Fibroblast of villous mesenchyme (primary cell): ENCODE results near the gene MED8. TPM values are rescaled to one million over a fixed set of nuclear protein-coding genes. Genes with fewer than 3 reads are reported as not detected.

Experiments used
- DNase-seq: peaks from one replicate; pipeline ENCODE4 v3.0.0-alpha.2; 2010; ENCODE audit warnings: low read depth
- H3K4me3 ChIP-seq: 2 replicates; pipeline ENCODE4 v1.5.1; 2011; ENCODE audit warnings: low read depth, mild to moderate bottlenecking, low read length
- CTCF ChIP-seq: IDR thresholded peaks from 2 replicates; pipeline ENCODE4 v1.5.1; 2012; ENCODE audit warnings: low read depth, mild to moderate bottlenecking, low read length; ENCODE audit not compliant: insufficient read depth
- total RNA-seq: library from RNA; depleted of rRNA; stranded (reverse); fragments of >200 nt; gene quantifications from 2 replicates; pipeline ENCODE4 v1.2.3, GENCODE V29; 2012

MED8 gene
- total RNA-seq, 1 donor: 79.5 TPM

DNA sequence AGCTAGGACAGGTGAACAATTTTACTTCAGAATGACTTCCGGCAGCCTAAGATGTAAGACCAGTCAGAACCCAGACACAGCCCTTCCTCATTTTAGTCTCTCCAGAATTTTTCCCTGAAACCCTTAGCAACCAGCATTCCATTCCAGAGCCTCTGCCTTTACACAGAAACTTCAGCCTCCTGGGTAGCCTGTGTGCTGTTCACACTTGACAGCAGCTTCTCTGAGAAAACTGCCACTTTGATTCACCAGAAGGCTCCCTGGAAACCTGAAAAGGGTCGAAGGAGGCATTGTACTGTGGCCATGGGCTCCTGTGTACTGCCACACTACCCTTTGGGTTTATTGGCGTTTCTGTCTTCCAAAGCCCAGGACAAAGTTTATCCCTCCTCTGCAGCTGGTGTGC lies 46.8 kb upstream of the MED8 start:
- DNase-seq: peak; percentile 16
- H3K4me3 ChIP-seq: no peak overlapping the region
- TF ChIP-seq CTCF: no peak

GRCh38 chr1:43435146-43436145 lies 45.8 kb upstream of the MED8 start:
- no peak for TF ChIP-seq CTCF
- peak; percentile 74 for DNase-seq
- H3K4me3 ChIP-seq: no peak overlapping the region

GRCh38 chr1:43434256-43434655 lies 44.7 kb upstream of the MED8 start:
- no peak for DNase-seq
- H3K4me3 ChIP-seq: no peak overlapping the region
- no peak for TF ChIP-seq CTCF

GRCh38 chr1:43432907-43433306 lies 43.3 kb upstream of the MED8 start:
- no peak for TF ChIP-seq CTCF
- DNase-seq: no peak
- H3K4me3 ChIP-seq: no peak overlapping the region

DNA sequence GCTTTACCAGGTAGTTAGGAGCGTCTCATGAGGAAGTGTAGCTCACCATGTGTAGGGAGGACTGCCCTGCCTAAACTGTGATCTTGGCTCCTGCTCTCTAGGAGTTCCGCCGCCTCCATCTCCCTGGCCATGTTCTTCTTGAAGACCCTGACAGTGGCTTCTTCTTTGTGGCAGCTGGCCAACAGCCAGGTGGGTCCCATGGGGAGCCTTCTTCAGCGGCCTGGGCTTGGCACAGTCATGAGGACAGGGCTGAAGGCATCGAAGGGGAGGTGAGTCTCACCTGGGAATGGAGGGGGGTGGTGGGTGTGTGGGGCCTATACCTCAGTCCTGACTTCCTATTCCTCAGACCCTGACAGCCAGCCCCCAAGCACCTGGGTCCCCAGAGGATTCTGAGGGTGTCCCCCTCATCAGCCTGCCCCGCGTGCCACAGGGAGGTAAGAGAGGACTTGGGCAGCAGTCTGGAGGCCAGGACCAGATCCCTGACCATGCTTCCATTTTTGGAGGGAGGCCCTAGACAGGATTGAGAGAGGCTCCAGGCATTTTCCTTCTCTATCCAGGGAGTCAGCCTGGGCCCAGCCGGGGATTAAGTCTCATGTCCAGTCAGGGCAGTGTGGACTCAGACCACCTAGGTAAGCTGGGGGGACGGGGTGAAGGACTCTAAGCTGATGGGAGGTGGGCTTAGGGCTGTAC lies 42.7 kb upstream of the MED8 start:
- TF ChIP-seq CTCF: no peak
- no peak overlapping the region for H3K4me3 ChIP-seq
- DNase-seq: no peak

DNA sequence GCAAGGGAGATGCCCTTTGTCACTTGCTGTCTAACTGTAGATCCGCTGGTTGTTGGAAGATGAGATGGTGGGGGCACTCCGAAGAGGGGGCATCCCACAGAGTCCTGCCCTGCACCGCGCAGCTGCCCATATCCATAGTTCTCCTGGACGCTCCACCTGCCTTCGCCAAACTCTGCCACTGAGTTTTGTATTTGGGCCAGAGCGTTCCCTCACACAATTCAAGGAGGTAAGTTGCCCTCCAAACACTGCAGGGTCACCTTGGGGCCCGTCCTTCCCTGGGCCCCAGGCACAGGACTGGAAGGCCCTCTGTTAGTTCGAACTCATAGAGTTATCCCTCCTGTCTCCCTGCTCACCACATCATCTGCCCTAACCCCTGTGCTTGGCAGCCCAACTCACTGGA lies 42.1 kb upstream of the MED8 start:
- no peak overlapping the region for H3K4me3 ChIP-seq
- DNase-seq: no peak

More for the DNA sequence above, 42.1 kb upstream of the MED8 start:
- no peak for TF ChIP-seq CTCF
